HCT116 (cell line): ENCODE measurements around the gene METTL24.

ENCODE experiments used
- POLR2A ChIP-seq: IDR thresholded peaks from 2 replicates; pipeline ENCODE4 v1.7.0; 2011; ENCODE audit warnings: borderline replicate concordance; ENCODE audit not compliant: insufficient read depth, insufficient read length; ENCODE audit errors: extremely low read depth
- POLR2AphosphoS5 ChIP-seq: IDR thresholded peaks from 2 replicates; pipeline ENCODE4 v1.6.1; 2011; ENCODE audit warnings: mild to moderate bottlenecking, low read depth, low read length, moderate library complexity
- TF ChIP-seq, protein P1 (sequence below), 3 experiments: fragments of 200-600 bp in 1 of 3; sonication (generic) in 1 of 3; IDR thresholded peaks in 2 of 3; conservative IDR thresholded peaks in 1 of 3; 2 replicates each; pipeline ENCODE4 v1.5.1; 2012 to 2017; ENCODE audit warnings: low read depth in 2 of 3, low read length in 2 of 3, antibody characterized with exemption in 1 of 3, borderline replicate concordance in 1 of 3, control low read depth in 1 of 3, mild to moderate bottlenecking in 1 of 3, mixed read lengths in 1 of 3, mixed run types in 1 of 3, moderate library complexity in 1 of 3; ENCODE audit not compliant: insufficient read depth in 1 of 3

- TF ChIP-seq, protein P1, sequence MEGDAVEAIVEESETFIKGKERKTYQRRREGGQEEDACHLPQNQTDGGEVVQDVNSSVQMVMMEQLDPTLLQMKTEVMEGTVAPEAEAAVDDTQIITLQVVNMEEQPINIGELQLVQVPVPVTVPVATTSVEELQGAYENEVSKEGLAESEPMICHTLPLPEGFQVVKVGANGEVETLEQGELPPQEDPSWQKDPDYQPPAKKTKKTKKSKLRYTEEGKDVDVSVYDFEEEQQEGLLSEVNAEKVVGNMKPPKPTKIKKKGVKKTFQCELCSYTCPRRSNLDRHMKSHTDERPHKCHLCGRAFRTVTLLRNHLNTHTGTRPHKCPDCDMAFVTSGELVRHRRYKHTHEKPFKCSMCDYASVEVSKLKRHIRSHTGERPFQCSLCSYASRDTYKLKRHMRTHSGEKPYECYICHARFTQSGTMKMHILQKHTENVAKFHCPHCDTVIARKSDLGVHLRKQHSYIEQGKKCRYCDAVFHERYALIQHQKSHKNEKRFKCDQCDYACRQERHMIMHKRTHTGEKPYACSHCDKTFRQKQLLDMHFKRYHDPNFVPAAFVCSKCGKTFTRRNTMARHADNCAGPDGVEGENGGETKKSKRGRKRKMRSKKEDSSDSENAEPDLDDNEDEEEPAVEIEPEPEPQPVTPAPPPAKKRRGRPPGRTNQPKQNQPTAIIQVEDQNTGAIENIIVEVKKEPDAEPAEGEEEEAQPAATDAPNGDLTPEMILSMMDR (IDR thresholded peaks at IDR 0.05 in 2 of 3, conservative IDR thresholded peaks at IDR 0.05 in 1 of 3; ENCODE audit: borderline replicate concordance in 1 of 3, insufficient read depth in 1 of 3, low read depth in 2 of 3, low read length in 2 of 3) = no peak
- TF ChIP-seq POLR2A (no peak), POLR2AphosphoS5 (no peak)
Observed at GRCh38 chr6:110283657-110284056, 74.5 kb downstream of the METTL24 start.
